ENCODE results near the gene CACNA1H.

The CACNA1H gene

DNA sequence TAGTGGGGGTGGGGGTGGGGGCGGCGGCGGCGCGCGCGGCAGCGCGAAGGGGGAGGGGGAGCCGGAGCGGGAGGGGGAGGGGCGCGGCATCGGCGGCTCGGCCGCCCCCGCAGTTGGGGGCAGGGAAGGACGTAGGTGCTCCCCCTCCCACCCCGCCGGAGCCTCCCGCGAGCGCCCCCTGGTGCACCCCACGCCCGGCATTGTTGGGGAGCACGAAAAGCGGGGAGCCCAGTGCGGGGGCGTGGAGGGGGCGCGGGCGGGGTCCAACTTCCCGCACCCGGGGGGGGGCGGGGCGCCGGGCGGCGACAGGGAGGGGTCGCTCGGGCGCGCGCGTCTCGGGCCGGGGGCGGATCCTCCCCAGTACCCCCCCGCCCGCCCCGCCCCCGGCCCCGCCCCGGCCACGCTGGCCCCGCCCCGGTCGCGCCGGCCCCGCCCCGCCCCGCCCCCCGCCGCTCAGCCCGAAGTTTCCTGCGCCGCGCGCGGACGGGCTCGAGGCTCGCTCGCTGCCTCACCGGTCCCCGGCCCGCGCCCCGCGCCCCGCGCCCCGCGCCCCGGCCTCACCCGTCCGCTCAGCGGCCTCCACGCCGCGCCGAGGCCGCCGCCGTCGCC, at the start of gene CACNA1H:
Gene CACNA1H, plus strand, starts transcription at position 456 of the 609 bp plus-strand sequence. CDS start 632 bp downstream, outside the sequence.
- TF ChIP-seq, protein P1, sequence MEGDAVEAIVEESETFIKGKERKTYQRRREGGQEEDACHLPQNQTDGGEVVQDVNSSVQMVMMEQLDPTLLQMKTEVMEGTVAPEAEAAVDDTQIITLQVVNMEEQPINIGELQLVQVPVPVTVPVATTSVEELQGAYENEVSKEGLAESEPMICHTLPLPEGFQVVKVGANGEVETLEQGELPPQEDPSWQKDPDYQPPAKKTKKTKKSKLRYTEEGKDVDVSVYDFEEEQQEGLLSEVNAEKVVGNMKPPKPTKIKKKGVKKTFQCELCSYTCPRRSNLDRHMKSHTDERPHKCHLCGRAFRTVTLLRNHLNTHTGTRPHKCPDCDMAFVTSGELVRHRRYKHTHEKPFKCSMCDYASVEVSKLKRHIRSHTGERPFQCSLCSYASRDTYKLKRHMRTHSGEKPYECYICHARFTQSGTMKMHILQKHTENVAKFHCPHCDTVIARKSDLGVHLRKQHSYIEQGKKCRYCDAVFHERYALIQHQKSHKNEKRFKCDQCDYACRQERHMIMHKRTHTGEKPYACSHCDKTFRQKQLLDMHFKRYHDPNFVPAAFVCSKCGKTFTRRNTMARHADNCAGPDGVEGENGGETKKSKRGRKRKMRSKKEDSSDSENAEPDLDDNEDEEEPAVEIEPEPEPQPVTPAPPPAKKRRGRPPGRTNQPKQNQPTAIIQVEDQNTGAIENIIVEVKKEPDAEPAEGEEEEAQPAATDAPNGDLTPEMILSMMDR (IDR thresholded peaks at IDR 0.05; ENCODE audit: insufficient read depth, low read length, poor library complexity, severe bottlenecking), result no peak
- no peaks in the 10 kb centered on the region for H3K27me3 ChIP-seq (replicated peaks; ENCODE audit: control insufficient read depth, insufficient read depth, low read length)
- DNase-seq (ENCODE audit: extremely low read depth, insufficient read length), result no peak
- H3K36me3 ChIP-seq (ENCODE audit: control insufficient read depth, insufficient read depth, low read length), result no peaks in the 10 kb centered on the region
- no peak within 1 kb of the TSS for H3K4me3 ChIP-seq (replicated peaks; ENCODE audit: low read depth, low read length)

DNA sequence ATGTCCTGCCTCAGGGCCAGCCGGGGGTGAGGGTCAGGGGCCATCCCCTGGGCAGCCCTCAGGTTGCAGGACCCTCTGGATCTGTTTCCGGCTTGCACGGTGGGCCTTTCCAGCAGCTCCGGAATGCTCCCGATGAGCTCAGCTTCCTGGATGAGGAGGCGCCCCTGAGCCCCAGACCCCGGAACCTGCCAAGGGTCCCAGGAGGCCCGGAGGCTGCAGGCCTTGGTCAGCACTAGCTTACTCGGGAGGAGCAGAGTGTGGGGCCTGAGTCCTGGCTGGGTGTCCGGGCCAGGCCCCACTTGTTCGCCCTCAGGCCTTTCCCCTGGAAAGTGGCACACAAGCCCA, 49.3 kb upstream of the CACNA1H start:
- Histone ChIP-seq H3K4me3 (replicated peaks; ENCODE audit: low read depth, low read length) (no peak overlapping the region), H3K27me3 (replicated peaks; ENCODE audit: control insufficient read depth, insufficient read depth, low read length) (no peaks in the 10 kb centered on the region), H3K36me3 (ENCODE audit: control insufficient read depth, insufficient read depth, low read length) (no peaks in the 10 kb centered on the region)
- no peak for DNase-seq (ENCODE audit: extremely low read depth, insufficient read length)
- TF ChIP-seq, protein P1 (IDR thresholded peaks at IDR 0.05; ENCODE audit: insufficient read depth, low read length, poor library complexity, severe bottlenecking), result no peak

DNA sequence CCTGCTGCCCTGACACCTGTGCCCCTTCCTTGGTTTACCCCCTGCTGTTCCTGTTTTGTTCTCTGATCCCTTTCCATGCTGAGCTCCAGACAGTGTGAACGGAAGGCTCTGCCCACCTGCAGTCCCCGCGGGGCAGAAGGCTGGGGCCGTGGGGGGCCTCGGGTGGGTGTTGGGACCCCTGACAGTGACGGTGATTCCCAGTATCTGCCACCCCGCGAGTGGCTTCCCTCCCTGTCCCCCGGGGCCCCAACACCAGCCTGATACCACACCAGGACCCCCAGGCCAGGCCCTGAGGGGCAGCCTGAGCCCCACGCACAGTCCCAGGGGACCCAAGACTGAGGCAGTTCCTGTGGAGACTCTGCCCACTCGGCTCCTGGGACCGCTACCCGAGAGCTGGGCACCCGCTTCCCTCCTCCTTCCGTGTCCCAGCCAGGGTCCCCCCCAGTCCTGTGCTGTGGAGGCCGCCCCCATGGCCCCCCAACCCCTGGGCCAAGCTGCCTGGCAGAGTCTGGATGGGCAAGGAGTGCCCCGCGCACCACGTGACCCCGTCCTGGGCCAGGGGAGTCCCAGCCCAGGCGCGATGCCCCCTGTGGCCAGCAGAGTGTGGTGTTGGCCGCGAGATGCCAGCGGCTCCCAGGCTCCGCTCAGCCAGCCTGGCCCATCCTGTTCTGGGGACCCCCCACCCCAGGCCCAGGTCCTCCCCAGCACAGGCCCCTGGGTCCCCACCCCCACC, 46.9 kb upstream of the CACNA1H start:
- Histone ChIP-seq H3K4me3 (replicated peaks; ENCODE audit: low read depth, low read length) (no peak overlapping the region), H3K27me3 (replicated peaks; ENCODE audit: control insufficient read depth, insufficient read depth, low read length) (no peaks in the 10 kb centered on the region; the same call in 1 of the 2 replicates)
- DNase-seq (ENCODE audit: extremely low read depth, insufficient read length), result peak; percentile 34

DNA sequence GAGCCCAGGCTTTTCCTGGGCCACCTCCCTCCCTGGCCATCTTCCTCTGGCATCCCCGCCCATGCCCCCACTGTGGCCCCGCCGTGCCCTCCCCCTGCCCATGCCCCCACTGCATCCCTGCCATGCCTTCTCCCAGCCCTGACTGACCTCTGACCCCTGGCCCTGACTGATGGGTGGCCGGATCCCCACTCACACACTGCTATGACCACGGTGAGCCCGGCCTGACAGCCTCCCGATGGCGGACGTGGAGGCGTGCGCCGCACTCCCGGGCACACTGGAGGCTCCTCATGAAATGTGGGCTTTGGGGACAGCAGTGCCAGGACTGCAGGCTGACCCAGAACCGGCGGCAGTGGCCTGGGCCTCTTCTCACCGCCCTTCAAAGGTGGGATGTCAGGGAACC, 46.2 kb upstream of the CACNA1H start:
- H3K27me3 ChIP-seq (replicated peaks; ENCODE audit: control insufficient read depth, insufficient read depth, low read length), result no peaks in the 10 kb centered on the region; the same call in 1 of the 2 replicates
- no peak for DNase-seq (ENCODE audit: extremely low read depth, insufficient read length)
- no peaks in the 10 kb centered on the region for H3K36me3 ChIP-seq (ENCODE audit: control insufficient read depth, insufficient read depth, low read length)
- TF ChIP-seq, protein P1 (IDR thresholded peaks at IDR 0.05; ENCODE audit: insufficient read depth, low read length, poor library complexity, severe bottlenecking), result no peak
- no peak overlapping the region for H3K4me3 ChIP-seq (replicated peaks; ENCODE audit: low read depth, low read length)

More for the DNA sequence above, 46.9 kb upstream of the CACNA1H start:
- no peaks in the 10 kb centered on the region for H3K36me3 ChIP-seq (ENCODE audit: control insufficient read depth, insufficient read depth, low read length)
- TF ChIP-seq, protein P1 (IDR thresholded peaks at IDR 0.05; ENCODE audit: insufficient read depth, low read length, poor library complexity, severe bottlenecking), result peak; percentile 76

DNA sequence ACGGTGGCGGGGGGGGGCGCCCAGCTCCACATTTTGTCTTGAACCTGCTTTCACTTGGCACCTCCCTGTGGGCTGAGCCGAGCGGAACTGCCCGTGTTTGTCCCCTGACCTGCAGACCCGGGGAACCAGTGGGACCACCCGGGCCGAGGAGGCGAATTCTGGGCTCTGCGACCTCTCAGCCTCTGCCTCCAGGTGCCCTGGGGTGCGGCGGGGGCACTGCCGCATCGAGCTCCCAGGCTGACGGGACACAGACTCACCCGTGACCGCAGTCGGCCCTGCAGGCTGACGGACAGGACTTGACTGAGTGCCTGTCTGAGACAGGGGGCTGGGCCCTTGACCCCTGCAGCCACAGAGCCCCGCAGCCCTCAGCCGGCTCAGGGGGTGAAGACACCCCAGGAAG, 45.8 kb upstream of the CACNA1H start:
- TF ChIP-seq, protein P1 (IDR thresholded peaks at IDR 0.05; ENCODE audit: insufficient read depth, low read length, poor library complexity, severe bottlenecking), result no peak
- H3K27me3 ChIP-seq (replicated peaks; ENCODE audit: control insufficient read depth, insufficient read depth, low read length), result no peaks in the 10 kb centered on the region; the same call in 1 of the 2 replicates

More for the DNA sequence above, 45.8 kb upstream of the CACNA1H start:
- Histone ChIP-seq H3K4me3 (replicated peaks; ENCODE audit: low read depth, low read length) (no peak overlapping the region), H3K36me3 (ENCODE audit: control insufficient read depth, insufficient read depth, low read length) (no peaks in the 10 kb centered on the region)
- DNase-seq (ENCODE audit: extremely low read depth, insufficient read length), result no peak

All from GM06990 (cell line).